Stimulated activated CD8-positive, alpha-beta memory T cell treated with anti-CD3 and anti-CD28 coated beads, Interleukin-12 subunit alpha, Interleukin-12 subunit beta, amount 100 ng/mL, for 24 hours (primary cell): ENCODE results near the gene FOS.
A peak's percentile ranks its signal among the peaks of the same experiment; 100 is the strongest.
"Not testable (repeated sequence)": the region's sequence is repeated elsewhere in the genome, so short reads cannot be mapped to it uniquely, and the experiment has no call there.

Experiments used
- DNase-seq: peaks from one replicate; pipeline ENCODE4 v3.0.0-alpha.2; 2020; ENCODE audit errors: extremely low read depth

FOS gene

DNA sequence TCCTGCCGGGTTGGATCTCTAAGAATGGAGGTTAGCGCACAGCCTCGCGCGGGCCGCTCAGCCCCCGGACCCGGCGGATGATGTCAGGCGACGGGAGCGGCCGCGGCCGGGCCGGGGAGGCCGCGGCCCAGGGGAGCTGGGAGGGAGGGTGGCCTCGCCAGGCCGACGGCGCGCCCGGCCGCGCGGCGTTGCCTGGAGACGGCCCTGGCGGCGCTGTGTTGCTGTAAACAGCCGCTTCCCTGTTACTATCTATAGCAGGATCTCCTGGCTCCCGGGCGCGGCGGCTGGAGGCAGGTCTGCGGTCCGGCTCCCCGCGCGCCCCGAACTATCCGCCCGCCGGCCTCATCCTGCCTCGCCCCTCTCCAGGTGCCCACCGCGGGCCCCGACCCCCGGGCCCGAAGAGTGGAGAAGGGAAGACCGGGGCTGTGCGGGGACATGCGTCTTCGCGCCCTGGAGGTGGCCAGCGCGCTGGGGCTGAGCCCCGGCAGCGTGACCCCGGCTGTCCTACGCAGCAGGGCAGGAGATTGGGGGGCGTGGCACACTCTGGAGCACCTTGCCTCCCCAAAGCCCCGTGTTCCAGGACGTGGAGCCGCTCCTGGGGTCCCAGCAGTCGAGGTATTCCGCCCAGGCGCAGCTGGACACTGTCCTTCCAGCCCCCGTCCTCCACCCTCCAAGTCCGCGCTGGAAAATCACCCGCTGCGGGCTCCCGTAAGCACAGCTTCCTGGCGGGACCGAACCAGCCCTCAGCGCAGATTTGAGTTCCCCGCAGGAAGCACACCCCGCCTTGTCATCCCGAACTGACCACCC is 1.4 kb upstream of the FOS start:
- no peak for DNase-seq

GRCh38 chr14:75277815-75278421 is 710 bp upstream of the FOS start:
- DNase-seq = no peak

GRCh38 chr14:75279153-75279762 is 630 bp downstream of the FOS start:
- DNase-seq = no peak

- DNase-seq = no peak
These were observed 1.2 kb downstream of the FOS start for GRCh38 chr14:75279763-75280290.

DNA sequence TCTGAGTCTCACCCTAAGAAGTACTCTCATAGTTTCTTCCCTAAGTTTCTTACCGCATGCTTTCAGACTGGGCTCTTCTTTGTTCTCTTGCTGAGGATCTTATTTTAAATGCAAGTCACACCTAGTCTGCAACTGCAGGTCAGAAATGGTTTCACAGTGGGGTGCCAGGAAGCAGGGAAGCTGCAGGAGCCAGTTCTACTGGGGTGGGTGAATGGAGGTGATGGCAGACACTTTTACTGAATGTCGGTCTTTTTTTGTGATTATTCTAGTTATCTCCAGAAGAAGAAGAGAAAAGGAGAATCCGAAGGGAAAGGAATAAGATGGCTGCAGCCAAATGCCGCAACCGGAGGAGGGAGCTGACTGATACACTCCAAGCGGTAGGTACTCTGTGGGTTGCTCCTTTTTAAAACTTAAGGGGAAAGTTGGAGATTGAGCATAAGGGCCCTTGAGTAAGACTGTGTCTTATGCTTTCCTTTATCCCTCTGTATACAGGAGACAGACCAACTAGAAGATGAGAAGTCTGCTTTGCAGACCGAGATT is 1.7 kb downstream of the FOS start:
- no peak for DNase-seq

DNA sequence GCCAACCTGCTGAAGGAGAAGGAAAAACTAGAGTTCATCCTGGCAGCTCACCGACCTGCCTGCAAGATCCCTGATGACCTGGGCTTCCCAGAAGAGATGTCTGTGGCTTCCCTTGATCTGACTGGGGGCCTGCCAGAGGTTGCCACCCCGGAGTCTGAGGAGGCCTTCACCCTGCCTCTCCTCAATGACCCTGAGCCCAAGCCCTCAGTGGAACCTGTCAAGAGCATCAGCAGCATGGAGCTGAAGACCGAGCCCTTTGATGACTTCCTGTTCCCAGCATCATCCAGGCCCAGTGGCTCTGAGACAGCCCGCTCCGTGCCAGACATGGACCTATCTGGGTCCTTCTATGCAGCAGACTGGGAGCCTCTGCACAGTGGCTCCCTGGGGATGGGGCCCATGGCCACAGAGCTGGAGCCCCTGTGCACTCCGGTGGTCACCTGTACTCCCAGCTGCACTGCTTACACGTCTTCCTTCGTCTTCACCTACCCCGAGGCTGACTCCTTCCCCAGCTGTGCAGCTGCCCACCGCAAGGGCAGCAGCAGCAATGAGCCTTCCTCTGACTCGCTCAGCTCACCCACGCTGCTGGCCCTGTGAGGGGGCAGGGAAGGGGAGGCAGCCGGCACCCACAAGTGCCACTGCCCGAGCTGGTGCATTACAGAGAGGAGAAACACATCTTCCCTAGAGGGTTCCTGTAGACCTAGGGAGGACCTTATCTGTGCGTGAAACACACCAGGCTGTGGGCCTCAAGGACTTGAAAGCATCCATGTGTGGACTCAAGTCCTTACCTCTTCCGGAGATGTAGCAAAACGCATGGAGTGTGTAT is 2.4 kb downstream of the FOS start:
- no peak for DNase-seq

DNA sequence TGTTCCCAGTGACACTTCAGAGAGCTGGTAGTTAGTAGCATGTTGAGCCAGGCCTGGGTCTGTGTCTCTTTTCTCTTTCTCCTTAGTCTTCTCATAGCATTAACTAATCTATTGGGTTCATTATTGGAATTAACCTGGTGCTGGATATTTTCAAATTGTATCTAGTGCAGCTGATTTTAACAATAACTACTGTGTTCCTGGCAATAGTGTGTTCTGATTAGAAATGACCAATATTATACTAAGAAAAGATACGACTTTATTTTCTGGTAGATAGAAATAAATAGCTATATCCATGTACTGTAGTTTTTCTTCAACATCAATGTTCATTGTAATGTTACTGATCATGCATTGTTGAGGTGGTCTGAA is 3.0 kb downstream of the FOS start:
- no peak for DNase-seq

GRCh38 chr14:75282170-75282554 is 3.5 kb downstream of the FOS start:
- DNase-seq = no peak

GRCh38 chr14:75282555-75283161 is 4.0 kb downstream of the FOS start:
- DNase-seq = not testable (repeated sequence)

DNA sequence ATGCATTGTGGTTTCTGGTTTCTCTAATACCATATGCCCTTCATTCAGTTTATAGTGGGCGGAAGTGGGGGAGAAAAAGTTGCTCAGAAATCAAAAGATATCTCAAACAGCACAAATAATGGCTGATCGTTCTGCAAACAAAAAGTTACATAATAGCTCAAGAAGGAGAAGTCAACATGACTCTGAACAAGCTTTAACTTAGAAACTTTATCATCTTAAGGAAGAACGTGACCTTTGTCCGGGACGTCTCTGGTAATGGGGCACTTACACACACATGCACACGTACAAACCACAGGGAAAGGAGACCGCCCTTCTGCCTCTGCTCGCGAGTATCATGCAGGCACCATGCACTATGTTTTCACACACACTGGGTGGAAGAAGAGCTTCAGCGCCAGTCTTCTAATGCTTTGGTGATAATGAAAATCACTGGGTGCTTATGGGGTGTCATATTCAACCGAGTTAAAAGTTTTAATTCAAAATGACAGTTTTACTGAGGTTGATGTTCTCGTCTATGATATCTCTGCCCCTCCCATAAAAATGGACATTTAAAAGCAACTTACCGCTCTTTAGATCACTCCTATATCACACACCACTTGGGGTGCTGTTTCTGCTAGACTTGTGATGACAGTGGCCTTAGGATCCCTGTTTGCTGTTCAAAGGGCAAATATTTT is 4.7 kb downstream of the FOS start:
- DNase-seq = no peak

DNA sequence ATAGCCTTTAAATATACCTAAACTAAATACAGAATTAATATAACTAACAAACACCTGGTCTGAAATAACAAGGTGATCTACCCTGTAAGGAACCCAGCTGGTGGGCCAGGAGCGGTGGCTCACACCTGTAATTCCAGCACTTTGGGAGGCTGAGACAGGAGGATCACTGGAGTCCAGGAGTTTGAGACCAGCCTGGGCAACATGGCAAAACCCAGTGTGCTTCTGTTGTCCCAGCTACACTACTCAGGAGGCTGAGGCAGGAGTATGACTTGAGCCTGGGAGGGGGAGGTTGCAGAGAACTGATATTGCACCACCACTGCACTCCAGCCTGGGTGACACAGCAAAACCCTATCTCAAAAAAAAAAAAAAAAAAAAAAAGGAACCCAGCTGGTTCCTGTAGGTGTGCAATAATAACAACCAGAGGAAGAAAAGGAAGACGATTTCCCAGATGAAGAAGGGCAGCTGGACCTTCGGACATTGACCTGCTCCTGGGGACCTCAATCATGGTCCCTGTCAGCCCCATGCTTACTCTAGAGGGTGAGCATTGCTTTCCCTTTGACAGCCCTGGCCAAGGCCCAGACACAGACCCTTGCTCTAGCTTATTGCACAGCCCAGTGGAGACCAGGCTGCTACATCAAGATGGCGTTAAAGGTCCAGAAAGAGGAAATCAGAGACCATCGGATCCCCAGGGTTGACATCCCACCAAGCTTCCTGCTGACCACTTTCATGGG is 5.4 kb downstream of the FOS start:
- DNase-seq = no peak

DNA sequence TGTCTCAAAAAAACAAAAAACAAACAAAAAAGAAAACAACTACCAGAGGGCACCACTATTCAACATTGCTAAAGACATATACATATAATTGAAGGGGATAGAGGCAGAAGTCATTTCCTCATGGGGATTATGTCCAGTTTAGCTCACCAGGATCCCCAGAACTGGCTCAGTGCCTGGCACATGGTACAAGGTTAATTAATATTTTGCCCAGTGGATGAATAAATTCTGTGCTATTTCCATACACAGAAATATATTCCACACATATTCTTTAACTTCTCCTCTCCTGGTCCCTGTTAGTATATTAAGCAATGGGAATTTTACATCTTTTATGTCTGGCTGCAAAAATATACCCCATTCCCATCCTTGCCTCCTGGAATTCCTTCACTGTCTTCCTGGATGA is 6.7 kb downstream of the FOS start:
- DNase-seq = no peak

GRCh38 chr14:75286313-75286712 is 7.7 kb downstream of the FOS start:
- DNase-seq = no peak

GRCh38 chr14:75289840-75290388 is 11.3 kb downstream of the FOS start:
- DNase-seq = no peak

DNA sequence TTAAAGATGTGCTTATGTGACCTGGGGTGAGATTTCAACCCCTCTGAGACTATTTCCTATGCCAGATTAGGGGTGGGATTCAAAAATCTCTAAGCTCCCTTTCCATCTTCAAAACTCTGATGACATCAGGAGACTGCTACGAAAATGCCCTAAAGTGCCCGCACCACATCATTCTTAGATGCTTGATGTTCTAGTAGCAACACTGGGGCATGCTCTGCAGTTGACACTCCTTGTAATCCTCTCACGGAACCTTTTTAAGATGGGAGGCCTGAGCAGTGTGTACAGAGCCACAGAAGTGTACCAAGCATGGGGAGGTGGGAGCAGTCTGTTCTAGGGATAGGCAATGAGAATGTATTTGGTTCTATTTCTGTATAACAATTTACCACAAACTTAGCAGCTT is 12.2 kb downstream of the FOS start:
- no peak for DNase-seq

GRCh38 chr14:75291331-75291730 is 12.7 kb downstream of the FOS start:
- no peak for DNase-seq

GRCh38 chr14:75292101-75292563 is 13.5 kb downstream of the FOS start:
- no peak for DNase-seq

- DNase-seq = no peak
These were observed 14.3 kb downstream of the FOS start for GRCh38 chr14:75292886-75293285.

DNA sequence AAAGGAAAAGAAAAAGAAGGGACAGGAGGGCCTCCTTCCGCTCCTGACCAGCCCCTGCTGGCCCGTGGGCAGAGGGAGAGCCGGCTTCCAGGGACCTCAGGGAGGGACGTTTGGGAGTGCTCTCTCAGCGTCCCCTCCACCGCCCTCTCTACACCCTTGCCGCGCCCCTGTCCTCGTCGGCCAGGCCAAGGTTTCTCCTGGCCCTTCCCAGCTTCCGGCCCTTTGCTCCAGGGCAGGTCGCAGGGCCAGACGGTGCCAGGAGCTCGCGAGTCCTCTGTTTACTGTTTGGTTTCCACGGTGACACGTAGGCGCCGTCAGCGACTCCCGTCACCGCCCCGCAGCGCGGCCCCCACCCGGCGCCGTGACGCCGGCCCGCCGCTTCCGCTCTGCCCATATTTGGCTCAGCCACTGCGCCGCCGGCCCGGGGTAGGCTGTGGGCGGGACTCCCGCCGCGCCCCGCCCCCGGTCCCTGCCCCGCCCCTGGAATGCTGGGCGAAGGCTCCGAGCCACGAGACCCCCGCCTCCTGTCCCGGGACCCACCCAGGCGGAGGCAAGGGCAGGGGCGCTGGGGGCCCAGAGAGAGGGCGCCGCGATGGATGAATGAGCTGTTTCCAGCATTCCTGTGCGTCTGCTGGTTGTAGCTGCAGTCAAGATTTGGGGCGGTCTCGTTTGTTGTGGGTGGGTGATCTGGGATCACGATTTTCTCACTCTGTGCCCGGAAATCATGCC is 15.5 kb downstream of the FOS start:
- DNase-seq = peak; percentile 80
